Ishikawa (cell line): ENCODE data around the gene ADAMTSL1.

Experiments used
- CEBPB ChIP-seq: IDR thresholded peaks from 2 replicates; pipeline ENCODE4 v1.6.1; 2012
- CREB1 ChIP-seq: IDR thresholded peaks from 2 replicates; pipeline ENCODE4 v1.6.1; 2012; ENCODE audit warnings: low read depth
- EGR1 ChIP-seq: IDR thresholded peaks from 2 replicates; pipeline ENCODE4 v1.6.1; 2012
- EP300 ChIP-seq: IDR thresholded peaks from 2 replicates; pipeline ENCODE4 v1.6.1; 2012; ENCODE audit warnings: borderline replicate concordance
- FOXM1 ChIP-seq: IDR thresholded peaks from 2 replicates; pipeline ENCODE4 v1.6.1; 2012; ENCODE audit warnings: low read depth, borderline replicate concordance
- MAX ChIP-seq: IDR thresholded peaks from 2 replicates; pipeline ENCODE4 v1.6.1; 2012
- NFIC ChIP-seq: IDR thresholded peaks from 2 replicates; pipeline ENCODE4 v1.6.1; 2012
- RAD21 ChIP-seq: IDR thresholded peaks from 2 replicates; pipeline ENCODE4 v1.6.1; 2012; ENCODE audit warnings: low read depth
- REST ChIP-seq: IDR thresholded peaks from 2 replicates; pipeline ENCODE4 v1.6.1; 2012; ENCODE audit warnings: low read depth, mild to moderate bottlenecking
- TAF1 ChIP-seq: IDR thresholded peaks from 2 replicates; pipeline ENCODE4 v1.6.1; 2012; ENCODE audit warnings: low read depth, mild to moderate bottlenecking
- TCF12 ChIP-seq: IDR thresholded peaks from 2 replicates; pipeline ENCODE4 v1.6.1; 2012; ENCODE audit warnings: low read depth
- TEAD4 ChIP-seq: IDR thresholded peaks from 2 replicates; pipeline ENCODE4 v1.6.1; 2012
- USF1 ChIP-seq: IDR thresholded peaks from 2 replicates; pipeline ENCODE4 v1.6.1; 2012
- YY1 ChIP-seq: IDR thresholded peaks from 2 replicates; pipeline ENCODE4 v1.6.1; 2012; ENCODE audit warnings: low read depth
- ZBTB7A ChIP-seq: IDR thresholded peaks from 2 replicates; pipeline ENCODE4 v1.6.1; 2012; ENCODE audit warnings: low read depth

The ADAMTSL1 gene

GRCh38 chr9:18771763-18772162 is 297.8 kb downstream of the ADAMTSL1 start:
- TF ChIP-seq TEAD4 (no peak), TAF1 (no peak), CREB1 (no peak), FOXM1 (no peak), EGR1 (no peak), MAX (no peak), EP300 (no peak), TCF12 (no peak), USF1 (no peak), YY1 (no peak), CEBPB (no peak), NFIC (no peak), ZBTB7A (no peak), RAD21 (no peak), REST (no peak)

- TF ChIP-seq YY1 (no peak), CREB1 (no peak), NFIC (no peak), TCF12 (no peak), USF1 (no peak), MAX (no peak), ZBTB7A (no peak), RAD21 (no peak)
Measured at GRCh38 chr9:18775241-18775640, 301.3 kb downstream of the ADAMTSL1 start.

- no peak for TF ChIP-seq CEBPB
Measured at GRCh38 chr9:18775930-18776329, 302.0 kb downstream of the ADAMTSL1 start.

- TF ChIP-seq MAX = no peak
- no peak for TF ChIP-seq CREB1
Measured at GRCh38 chr9:18776836-18777820, 303.2 kb downstream of the ADAMTSL1 start.

GRCh38 chr9:18778147-18778546 is 304.2 kb downstream of the ADAMTSL1 start:
- TF ChIP-seq TAF1 (no peak), REST (no peak), FOXM1 (no peak), RAD21 (no peak), EP300 (no peak), EGR1 (no peak), TEAD4 (no peak), YY1 (no peak), CEBPB (no peak), MAX (no peak), USF1 (no peak), TCF12 (no peak), CREB1 (no peak), ZBTB7A (no peak)

- no peak for TF ChIP-seq EGR1
- TF ChIP-seq CEBPB = no peak
- TF ChIP-seq USF1 = no peak
- no peak for TF ChIP-seq FOXM1
Measured at GRCh38 chr9:18778846-18779245, 304.9 kb downstream of the ADAMTSL1 start.
